ENCODE measurements around the gene NHLRC4. TPM values are rescaled to one million over a fixed set of nuclear protein-coding genes. Genes with fewer than 3 reads are reported as not detected.
A peak's percentile ranks its signal among the peaks of the same experiment; 100 is the strongest.

The NHLRC4 gene
- polyA plus RNA-seq, 2 of the 4 experiments (the other 2 are of a cell fraction): 0.03 to 0.09 TPM

DNA sequence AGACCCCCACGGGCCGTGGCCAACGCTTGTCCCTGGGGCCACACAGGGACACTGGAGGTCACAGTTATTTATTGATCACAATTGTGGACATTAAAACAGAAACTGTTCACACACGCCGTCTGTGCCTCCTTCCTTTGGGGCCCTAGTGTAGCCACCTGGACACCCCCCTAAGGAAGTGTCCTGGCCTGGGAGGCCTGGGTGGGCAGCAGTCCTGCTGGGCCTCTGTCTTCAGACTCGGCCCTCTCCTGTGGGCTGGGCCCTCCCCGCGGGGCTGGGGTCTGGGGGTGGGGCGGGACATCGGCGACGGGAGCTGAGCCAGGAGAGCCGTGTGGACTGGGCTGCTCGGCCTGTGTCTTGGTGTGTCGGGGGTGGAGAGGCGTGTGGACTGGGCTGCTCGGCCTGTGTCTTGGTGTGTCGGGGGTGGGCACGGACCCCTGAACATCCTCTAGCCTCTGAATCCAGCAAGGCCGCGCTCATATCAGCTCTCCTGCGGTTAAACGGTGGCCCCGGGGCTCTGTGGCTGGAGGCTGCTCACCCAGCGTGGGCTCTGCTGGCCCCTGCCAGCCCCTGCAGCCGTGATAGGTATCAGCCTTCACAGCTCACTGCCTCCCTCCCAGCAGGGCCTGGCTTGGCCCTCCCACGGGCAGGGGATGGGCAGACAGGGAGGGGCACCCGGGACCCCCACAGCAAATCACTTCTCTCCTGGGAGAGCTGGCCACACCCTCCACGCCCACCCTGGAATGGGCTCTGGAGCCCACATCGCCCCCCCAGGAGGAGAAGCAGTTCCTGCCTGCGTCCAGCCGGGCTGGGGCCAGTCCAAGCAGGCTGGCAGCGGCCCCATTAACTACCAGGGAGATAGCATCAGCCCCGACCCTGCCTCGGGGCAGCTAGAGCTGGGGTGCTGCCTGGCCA is 1.1 kb upstream of the NHLRC4 start:
- Histone ChIP-seq H3K4me1 (peaks cover 21% of the 10 kb centered on the region), H3K27ac (peak overlapping the region in 1 of 2 experiments; percentile 63; a peak in 1 of 6 replicates)
- POLR2A ChIA-PET: no interaction called here

DNA sequence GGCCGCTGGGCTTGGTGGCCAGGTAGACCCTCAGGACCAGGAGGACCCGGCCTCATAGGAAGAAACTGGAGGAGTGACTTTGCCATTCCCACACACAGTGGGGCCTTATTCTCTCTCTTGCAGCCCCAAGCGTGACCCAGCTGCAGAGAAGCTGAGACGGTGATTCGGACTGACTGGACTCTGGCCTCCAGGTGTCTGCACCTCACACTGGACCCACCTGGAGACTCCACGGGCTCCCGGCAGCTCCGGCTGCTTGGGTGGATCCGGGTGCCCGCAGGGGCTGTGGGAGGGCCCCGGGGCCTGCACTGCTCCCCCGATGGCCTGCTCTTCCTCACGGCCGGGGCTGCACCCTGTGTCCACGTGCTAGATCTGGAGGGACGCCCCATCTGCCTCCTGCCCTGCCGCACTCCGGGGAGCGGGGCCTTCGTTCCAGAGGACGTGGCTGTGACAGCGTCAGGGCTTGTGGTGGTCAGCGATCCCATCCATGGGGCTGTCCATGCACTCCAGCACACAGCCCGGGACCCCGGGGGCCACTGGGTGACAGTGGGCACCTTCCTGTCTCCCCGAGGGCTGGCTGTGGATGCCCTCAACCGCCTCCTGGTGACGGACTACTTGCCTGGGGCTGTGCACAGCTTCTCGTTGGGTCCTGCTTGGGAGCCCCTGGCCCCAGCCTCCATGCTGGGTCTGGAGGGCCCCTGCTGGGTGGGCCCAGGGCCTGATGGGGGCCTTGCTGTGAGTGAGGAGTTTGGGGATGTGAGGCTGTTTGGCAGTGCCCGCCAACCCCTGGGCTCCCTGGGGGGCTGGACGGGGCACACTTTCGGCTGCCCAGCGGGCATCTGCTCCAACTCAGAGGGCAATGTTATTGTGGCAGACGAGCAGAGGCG is 810 bp downstream of the NHLRC4 start:
- ChIA-PET CTCF (interaction anchor here (0.5 to 3.6 kb wide), 5 partner anchors 12 to 175 kb away, joined by 3 to 12 read pairs (median 3); no protein-coding TSS in a partner anchor), POLR2A (no interaction called here)
- no peak for DNase-seq (ENCODE audit: low read depth in 1 of 2, low spot score in 1 of 2)
- Histone ChIP-seq H3K4me2 (peak overlapping the region; percentile 1; the same call in 1 of the 3 replicates), H3K27ac (no peak overlapping the region; a peak in 2 of 6 replicates), H3K4me3 (no peak overlapping the region), H3K9me3 (no peaks in the 10 kb centered on the region), H3K4me1 (peaks cover 22% of the 10 kb centered on the region)
- FAIRE-seq: no peak
- ATAC-seq: no peak
- WGBS (ENCODE audit: missing lambda C conversion rate): 89% methylated on average over 17 of the region's 35 CpGs
- TF ChIP-seq MAFK (IDR thresholded peaks at IDR 0.05; ENCODE audit: partially characterized antibody): no peak
- no peak for TF ChIP-seq ZSCAN20 (CRISPR knock-in tag; IDR thresholded peaks at IDR 0.05)
- TF ChIP-seq NR3C1 (IDR thresholded peaks at IDR 0.05): no peak
- TF ChIP-seq POLR2AphosphoS2 (conservative IDR thresholded peaks at IDR 0.05; ENCODE audit: low read length): no peak
- TF ChIP-seq ESRRA (IDR thresholded peaks at IDR 0.05; ENCODE audit: borderline replicate concordance, low read length): no peak
- no peak for TF ChIP-seq RNF2 (IDR thresholded peaks at IDR 0.05; ENCODE audit: borderline replicate concordance, low read depth)
- no peak for TF ChIP-seq REST (IDR thresholded peaks at IDR 0.05)
- TF ChIP-seq, protein P1, sequence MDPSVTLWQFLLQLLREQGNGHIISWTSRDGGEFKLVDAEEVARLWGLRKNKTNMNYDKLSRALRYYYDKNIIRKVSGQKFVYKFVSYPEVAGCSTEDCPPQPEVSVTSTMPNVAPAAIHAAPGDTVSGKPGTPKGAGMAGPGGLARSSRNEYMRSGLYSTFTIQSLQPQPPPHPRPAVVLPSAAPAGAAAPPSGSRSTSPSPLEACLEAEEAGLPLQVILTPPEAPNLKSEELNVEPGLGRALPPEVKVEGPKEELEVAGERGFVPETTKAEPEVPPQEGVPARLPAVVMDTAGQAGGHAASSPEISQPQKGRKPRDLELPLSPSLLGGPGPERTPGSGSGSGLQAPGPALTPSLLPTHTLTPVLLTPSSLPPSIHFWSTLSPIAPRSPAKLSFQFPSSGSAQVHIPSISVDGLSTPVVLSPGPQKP (IDR thresholded peaks at IDR 0.05; ENCODE audit: low read depth, low read length): no peak
- TF ChIP-seq, protein P2, sequence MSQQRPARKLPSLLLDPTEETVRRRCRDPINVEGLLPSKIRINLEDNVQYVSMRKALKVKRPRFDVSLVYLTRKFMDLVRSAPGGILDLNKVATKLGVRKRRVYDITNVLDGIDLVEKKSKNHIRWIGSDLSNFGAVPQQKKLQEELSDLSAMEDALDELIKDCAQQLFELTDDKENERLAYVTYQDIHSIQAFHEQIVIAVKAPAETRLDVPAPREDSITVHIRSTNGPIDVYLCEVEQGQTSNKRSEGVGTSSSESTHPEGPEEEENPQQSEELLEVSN (IDR thresholded peaks at IDR 0.05; ENCODE audit: borderline replicate concordance, low read depth): no peak
- TF ChIP-seq GATA3 (IDR thresholded peaks at IDR 0.05; ENCODE audit: borderline replicate concordance): no peak

More for the DNA sequence above, 1.1 kb upstream of the NHLRC4 start:
- WGBS (ENCODE audit: missing lambda C conversion rate): 75% methylated on average over 26 of the region's 35 CpGs
- no peaks in the 10 kb centered on the region for H3K9me3 ChIP-seq
- ATAC-seq (no peak), DNase-seq (ENCODE audit: low read depth in 1 of 2, low spot score in 1 of 2) (no peak), FAIRE-seq (no peak)
- H3K4me2 ChIP-seq: no peak overlapping the region
- CTCF ChIA-PET: interaction anchor here (3.6 kb wide), 1 partner anchor 18 kb away, joined by 12 read pairs; no protein-coding TSS in a partner anchor
- no peak for TF ChIP-seq NFE2L2 (conservative IDR thresholded peaks at IDR 0.05; ENCODE audit: low read length)
- TF ChIP-seq NR3C1 (IDR thresholded peaks at IDR 0.05): no peak
- TF ChIP-seq, protein P2 (IDR thresholded peaks at IDR 0.05; ENCODE audit: borderline replicate concordance, low read depth): no peak
- no peak for TF ChIP-seq JUN (IDR thresholded peaks at IDR 0.05)
- TF ChIP-seq RAD21 (conservative IDR thresholded peaks at IDR 0.05 in 1 of 2, IDR thresholded peaks at IDR 0.05 in 1 of 2): no peak
- no peak for TF ChIP-seq PHF8 (IDR thresholded peaks at IDR 0.05; ENCODE audit: borderline replicate concordance, low read depth)
- TF ChIP-seq, protein P1 (IDR thresholded peaks at IDR 0.05; ENCODE audit: low read depth, low read length): no peak
- no peak for TF ChIP-seq HOXB5 (CRISPR knock-in tag; IDR thresholded peaks at IDR 0.05)
- TF ChIP-seq ZC3H11A (IDR thresholded peaks at IDR 0.05): no peak
- no peak for TF ChIP-seq ZSCAN20 (CRISPR knock-in tag; IDR thresholded peaks at IDR 0.05)
- TF ChIP-seq PBX3 (IDR thresholded peaks at IDR 0.05): no peak
- TF ChIP-seq FOXS1 (CRISPR knock-in tag; IDR thresholded peaks at IDR 0.05): no peak
- TF ChIP-seq RNF2 (IDR thresholded peaks at IDR 0.05; ENCODE audit: borderline replicate concordance, low read depth): no peak
- TF ChIP-seq, protein P3, sequence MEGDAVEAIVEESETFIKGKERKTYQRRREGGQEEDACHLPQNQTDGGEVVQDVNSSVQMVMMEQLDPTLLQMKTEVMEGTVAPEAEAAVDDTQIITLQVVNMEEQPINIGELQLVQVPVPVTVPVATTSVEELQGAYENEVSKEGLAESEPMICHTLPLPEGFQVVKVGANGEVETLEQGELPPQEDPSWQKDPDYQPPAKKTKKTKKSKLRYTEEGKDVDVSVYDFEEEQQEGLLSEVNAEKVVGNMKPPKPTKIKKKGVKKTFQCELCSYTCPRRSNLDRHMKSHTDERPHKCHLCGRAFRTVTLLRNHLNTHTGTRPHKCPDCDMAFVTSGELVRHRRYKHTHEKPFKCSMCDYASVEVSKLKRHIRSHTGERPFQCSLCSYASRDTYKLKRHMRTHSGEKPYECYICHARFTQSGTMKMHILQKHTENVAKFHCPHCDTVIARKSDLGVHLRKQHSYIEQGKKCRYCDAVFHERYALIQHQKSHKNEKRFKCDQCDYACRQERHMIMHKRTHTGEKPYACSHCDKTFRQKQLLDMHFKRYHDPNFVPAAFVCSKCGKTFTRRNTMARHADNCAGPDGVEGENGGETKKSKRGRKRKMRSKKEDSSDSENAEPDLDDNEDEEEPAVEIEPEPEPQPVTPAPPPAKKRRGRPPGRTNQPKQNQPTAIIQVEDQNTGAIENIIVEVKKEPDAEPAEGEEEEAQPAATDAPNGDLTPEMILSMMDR (IDR thresholded peaks at IDR 0.05): no peak
- no peak for TF ChIP-seq JUNB (IDR thresholded peaks at IDR 0.05)
- H3K4me3 ChIP-seq: no peak overlapping the region
